Osteocyte (in vitro differentiated cells): Measurements from ENCODE around the gene FBXO10. TPM values are rescaled to one million over a fixed set of nuclear protein-coding genes. Genes with fewer than 3 reads are reported as not detected.

Experiments used
- DNase-seq: peaks from one replicate; pipeline ENCODE4 v3.0.0; 2021; ENCODE audit warnings: mixed read lengths; ENCODE audit not compliant: unreplicated experiment; ENCODE audit errors: extremely low spot score
- H3K27ac Mint-ChIP-seq: one replicate; pipeline ENCODE4 v1.8.0; 2021; ENCODE audit warnings: mild to moderate bottlenecking, mixed read lengths; ENCODE audit not compliant: unreplicated experiment
- H3K27me3 Mint-ChIP-seq: one replicate; pipeline ENCODE4 v1.8.0; 2021; ENCODE audit warnings: mixed read lengths; ENCODE audit not compliant: unreplicated experiment
- H3K36me3 Mint-ChIP-seq: one replicate; pipeline ENCODE4 v1.8.0; 2021; ENCODE audit warnings: mixed read lengths; ENCODE audit not compliant: unreplicated experiment
- H3K4me1 Mint-ChIP-seq: one replicate; pipeline ENCODE4 v1.8.0; 2021; ENCODE audit warnings: mixed read lengths; ENCODE audit not compliant: unreplicated experiment
- H3K4me3 Mint-ChIP-seq: one replicate; pipeline ENCODE4 v1.8.0; 2021; ENCODE audit warnings: mild to moderate bottlenecking, moderate library complexity, mixed read lengths; ENCODE audit not compliant: unreplicated experiment
- H3K9me3 Mint-ChIP-seq: one replicate; pipeline ENCODE4 v1.8.0; 2021; ENCODE audit warnings: mixed read lengths; ENCODE audit not compliant: unreplicated experiment
- total RNA-seq: library from RNA; stranded (reverse); gene quantifications from 2 replicates; pipeline ENCODE4 v1.2.1, GENCODE V29; 2021
- TF ChIP-seq, protein P1 (sequence below): fragments of 200-600 bp; sonication (generic); IDR thresholded peaks from 2 replicates; pipeline ENCODE4 v1.5.0; 2021; ENCODE audit warnings: antibody characterized with exemption, mild to moderate bottlenecking, moderate library complexity

The FBXO10 gene
- total RNA-seq, 1 donor from 2014 or later, result 21.0 TPM

DNA sequence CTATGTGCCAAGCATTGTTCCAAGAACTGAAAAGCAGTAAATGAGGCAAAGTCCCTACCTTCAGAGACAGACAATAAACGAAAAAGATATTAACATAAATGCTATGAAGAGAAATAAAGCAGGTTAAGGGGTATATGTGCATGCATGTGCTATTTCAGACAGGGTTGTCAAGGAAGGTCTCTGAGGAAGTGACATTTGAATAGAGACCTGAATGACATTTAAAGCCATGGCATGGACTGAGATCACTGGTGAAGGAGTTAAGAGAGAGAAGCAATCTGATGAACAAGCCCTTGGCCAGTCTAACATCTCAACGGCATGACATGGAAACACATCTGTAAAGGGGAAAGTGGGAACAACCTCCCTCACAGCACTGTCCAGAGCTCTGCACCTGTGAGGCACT is 14.5 kb downstream of the FBXO10 start:
- no peak for DNase-seq
- H3K36me3 Mint-ChIP-seq, result peaks cover 20% of the 10 kb centered on the region
- H3K27ac Mint-ChIP-seq, result no peak overlapping the region
- no peak overlapping the region for H3K4me3 Mint-ChIP-seq
- no peaks in the 10 kb centered on the region for H3K27me3 Mint-ChIP-seq
- TF ChIP-seq, protein P1, sequence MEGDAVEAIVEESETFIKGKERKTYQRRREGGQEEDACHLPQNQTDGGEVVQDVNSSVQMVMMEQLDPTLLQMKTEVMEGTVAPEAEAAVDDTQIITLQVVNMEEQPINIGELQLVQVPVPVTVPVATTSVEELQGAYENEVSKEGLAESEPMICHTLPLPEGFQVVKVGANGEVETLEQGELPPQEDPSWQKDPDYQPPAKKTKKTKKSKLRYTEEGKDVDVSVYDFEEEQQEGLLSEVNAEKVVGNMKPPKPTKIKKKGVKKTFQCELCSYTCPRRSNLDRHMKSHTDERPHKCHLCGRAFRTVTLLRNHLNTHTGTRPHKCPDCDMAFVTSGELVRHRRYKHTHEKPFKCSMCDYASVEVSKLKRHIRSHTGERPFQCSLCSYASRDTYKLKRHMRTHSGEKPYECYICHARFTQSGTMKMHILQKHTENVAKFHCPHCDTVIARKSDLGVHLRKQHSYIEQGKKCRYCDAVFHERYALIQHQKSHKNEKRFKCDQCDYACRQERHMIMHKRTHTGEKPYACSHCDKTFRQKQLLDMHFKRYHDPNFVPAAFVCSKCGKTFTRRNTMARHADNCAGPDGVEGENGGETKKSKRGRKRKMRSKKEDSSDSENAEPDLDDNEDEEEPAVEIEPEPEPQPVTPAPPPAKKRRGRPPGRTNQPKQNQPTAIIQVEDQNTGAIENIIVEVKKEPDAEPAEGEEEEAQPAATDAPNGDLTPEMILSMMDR, result no peak
- H3K9me3 Mint-ChIP-seq, result no peaks in the 10 kb centered on the region
- H3K4me1 Mint-ChIP-seq, result no peaks in the 10 kb centered on the region

DNA sequence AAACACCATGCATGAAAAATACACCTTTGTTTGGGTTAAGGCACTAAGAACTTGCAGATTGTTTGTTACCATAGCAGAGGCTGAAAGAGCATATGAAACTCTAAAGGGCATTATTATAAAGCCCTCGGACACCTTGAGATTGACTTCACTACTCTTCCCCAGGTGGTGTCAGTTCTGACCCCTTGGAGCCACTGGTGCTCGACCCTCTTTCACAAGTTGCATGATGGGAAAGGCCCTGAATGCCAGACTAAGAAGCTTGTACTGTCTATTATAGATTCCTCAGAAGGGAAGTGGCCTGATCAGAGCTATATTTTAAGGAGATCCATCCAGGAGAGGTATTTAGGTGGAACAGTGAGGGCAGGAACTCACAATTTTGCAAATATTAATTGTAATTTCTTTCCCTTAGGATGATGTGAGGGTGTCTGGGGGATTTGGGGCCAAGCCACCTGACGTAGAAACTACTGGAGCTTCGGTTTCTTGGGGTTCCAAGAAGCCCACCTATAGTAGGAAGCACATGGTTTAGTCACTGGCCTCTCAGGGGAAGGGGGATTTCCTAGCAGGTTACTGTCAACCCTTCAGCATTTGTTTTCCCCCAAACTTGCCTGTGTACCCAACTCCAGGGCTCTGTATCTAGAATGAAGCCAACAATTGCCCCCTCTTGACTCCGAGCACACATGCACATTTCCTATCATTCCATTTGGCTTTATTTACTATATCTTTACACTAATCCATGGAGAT is 16.2 kb downstream of the FBXO10 start:
- Mint-ChIP-seq H3K27me3 (no peaks in the 10 kb centered on the region), H3K4me3 (no peak overlapping the region), H3K4me1 (no peaks in the 10 kb centered on the region), H3K36me3 (peaks cover 20% of the 10 kb centered on the region), H3K9me3 (no peaks in the 10 kb centered on the region), H3K27ac (no peak overlapping the region)
- DNase-seq, result no peak
- TF ChIP-seq, protein P1, result no peak

DNA sequence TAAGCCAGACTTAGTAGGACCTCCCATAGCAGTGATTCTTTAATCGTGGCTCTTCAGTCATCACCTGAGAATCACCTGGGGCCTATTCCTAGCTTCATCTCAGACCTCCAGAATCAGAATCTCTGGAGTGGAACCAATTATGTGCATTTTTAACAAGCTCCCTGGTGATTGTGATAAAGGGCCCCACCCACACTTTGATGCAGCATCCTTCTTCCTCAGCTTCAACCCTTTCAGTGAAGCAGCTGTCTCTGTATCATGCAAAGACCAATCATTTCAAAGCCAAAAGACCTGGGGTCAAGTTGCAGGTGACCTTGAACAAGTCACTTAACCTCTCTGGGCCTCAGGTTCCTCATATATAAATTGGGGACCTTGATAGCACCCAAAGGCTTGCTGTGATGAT is 17.1 kb downstream of the FBXO10 start:
- H3K27ac Mint-ChIP-seq, result no peak overlapping the region
- H3K36me3 Mint-ChIP-seq, result peaks cover 19% of the 10 kb centered on the region
- H3K4me1 Mint-ChIP-seq, result no peaks in the 10 kb centered on the region
- TF ChIP-seq, protein P1, result no peak
- H3K27me3 Mint-ChIP-seq, result no peaks in the 10 kb centered on the region
- no peaks in the 10 kb centered on the region for H3K9me3 Mint-ChIP-seq
- no peak overlapping the region for H3K4me3 Mint-ChIP-seq
- no peak for DNase-seq

DNA sequence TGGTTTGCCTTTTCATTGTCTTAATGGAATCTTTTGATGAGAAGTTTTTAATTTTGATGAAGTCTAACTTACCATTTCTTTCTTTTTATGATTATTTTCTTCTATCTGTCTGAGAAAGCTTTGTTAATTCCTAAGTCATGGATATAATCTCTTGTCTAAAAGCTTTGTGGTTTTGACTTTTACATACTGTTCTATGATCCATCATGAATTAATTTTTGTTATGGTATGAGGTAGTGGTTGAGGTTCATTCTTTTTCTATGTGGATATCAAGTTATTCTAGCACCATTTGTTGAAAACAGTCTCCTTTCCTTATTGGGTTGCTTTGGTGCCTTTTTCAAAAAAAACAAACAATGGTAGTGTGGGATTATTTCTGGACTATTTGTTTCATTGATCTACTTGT is 20.4 kb downstream of the FBXO10 start:
- peaks cover 2% of the 10 kb centered on the region for H3K4me1 Mint-ChIP-seq
- H3K27me3 Mint-ChIP-seq, result no peaks in the 10 kb centered on the region
- H3K36me3 Mint-ChIP-seq, result peaks cover 10% of the 10 kb centered on the region
- TF ChIP-seq, protein P1, result no peak
- H3K27ac Mint-ChIP-seq, result no peak overlapping the region
- H3K9me3 Mint-ChIP-seq, result no peaks in the 10 kb centered on the region
- no peak overlapping the region for H3K4me3 Mint-ChIP-seq
- DNase-seq, result no peak

DNA sequence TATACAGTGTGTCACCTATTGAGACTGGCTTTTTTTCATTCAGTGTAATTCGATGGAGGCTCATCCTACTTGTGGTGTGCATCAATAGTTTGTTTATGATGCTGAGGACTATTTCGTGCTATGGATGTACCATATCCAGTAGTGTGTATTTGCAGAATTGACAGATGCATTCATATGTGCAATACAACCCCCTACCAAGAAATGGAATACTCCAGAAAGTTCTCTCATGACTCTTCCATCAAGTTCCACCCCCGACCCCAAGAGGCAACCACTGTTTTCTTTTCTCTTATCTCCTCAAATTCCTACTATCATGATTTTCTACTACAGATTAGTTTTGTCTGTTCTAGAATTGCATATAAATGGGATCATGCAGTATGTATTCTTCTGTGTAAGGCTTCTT is 21.9 kb downstream of the FBXO10 start:
- TF ChIP-seq, protein P1, result no peak
- H3K4me3 Mint-ChIP-seq, result no peak overlapping the region
- H3K36me3 Mint-ChIP-seq, result peaks cover 10% of the 10 kb centered on the region
- no peaks in the 10 kb centered on the region for H3K9me3 Mint-ChIP-seq
- no peak for DNase-seq
- H3K4me1 Mint-ChIP-seq, result peaks cover 2% of the 10 kb centered on the region
- no peaks in the 10 kb centered on the region for H3K27me3 Mint-ChIP-seq
- H3K27ac Mint-ChIP-seq, result no peak overlapping the region
